Activated B cell treated with CpG ODN at 0.5 μM for 24 hours (primary cell): ENCODE measurements around the gene NPLOC4. TPM values are rescaled to one million over a fixed set of nuclear protein-coding genes. Genes with fewer than 3 reads are reported as not detected.
"Not testable (repeated sequence)": the region's sequence is repeated elsewhere in the genome, so short reads cannot be mapped to it uniquely, and the experiment has no call there.

Experiments
- ATAC-seq: fragments of 200-7000 bp; cut with Tn5 transposase; one replicate; pipeline ENCODE4 v1.10.0; 2021; ENCODE audit warnings: low read depth, mild to moderate bottlenecking, moderate library complexity
- CTCF ChIA-PET: fragments of 350-600 bp; sonication (Branson Sonifier 250); formaldehyde crosslinking; loops from one replicate; lab custom pipeline; 2021; ENCODE audit warnings: antibody characterized with exemption; lab: Charles Lee
- POLR2A ChIA-PET: fragments of 350-600 bp; sonication (Branson Sonifier 250); formaldehyde crosslinking; loops from one replicate; lab custom pipeline; 2021; ENCODE audit warnings: antibody characterized with exemption; lab: Charles Lee
- DNase-seq: peaks from one replicate; pipeline ENCODE4 v3.0.0; 2022
- H3K27ac Mint-ChIP-seq: one replicate; pipeline ENCODE4 v1.8.0; 2020; ENCODE audit warnings: mixed read lengths
- H3K27me3 Mint-ChIP-seq: one replicate; pipeline ENCODE4 v1.8.0; 2021; ENCODE audit warnings: mixed read lengths
- H3K36me3 Mint-ChIP-seq: one replicate; pipeline ENCODE4 v1.8.0; 2021; ENCODE audit warnings: low read depth, mixed read lengths
- H3K4me1 Mint-ChIP-seq: one replicate; pipeline ENCODE4 v1.8.0; 2021; ENCODE audit warnings: mixed read lengths
- H3K4me3 Mint-ChIP-seq: one replicate; pipeline ENCODE4 v1.8.0; 2020; ENCODE audit warnings: mild to moderate bottlenecking, mixed read lengths
- H3K9me3 Mint-ChIP-seq: one replicate; pipeline ENCODE4 v1.8.0; 2020; ENCODE audit warnings: mixed read lengths
- CTCF ChIP-seq: fragments of 200-600 bp; IDR thresholded peaks from one replicate; pipeline ENCODE4 v1.8.0; 2022; ENCODE audit warnings: antibody characterized with exemption, mild to moderate bottlenecking
- intact Hi-C: fragments of 100-400 bp; cut with micrococcal nuclease; formaldehyde crosslinking; loops from one replicate; pipeline ENCODE4 v1.15.1; 2024
- total RNA-seq: library from RNA; stranded (reverse); gene quantifications from 2 replicates; pipeline ENCODE4 v1.2.3, GENCODE V29; 2022

NPLOC4 gene
- total RNA-seq, 1 donor from 2014 or later = 132 TPM

GRCh38 chr17:81591971-81592370 lies 44.9 kb downstream of the NPLOC4 start:
- intact Hi-C loops = no loop called here
- no peak for DNase-seq
- no peak for ATAC-seq
- Mint-ChIP-seq H3K27ac (no peak overlapping the region), H3K9me3 (no peaks in the 10 kb centered on the region), H3K27me3 (no peaks in the 10 kb centered on the region), H3K4me1 (peaks cover 3% of the 10 kb centered on the region), H3K4me3 (no peak overlapping the region), H3K36me3 (peaks cover 76% of the 10 kb centered on the region)
- no peak for TF ChIP-seq CTCF
- ChIA-PET POLR2A (interaction anchor here (0.6 kb wide), 1 partner anchor 74 kb away, joined by 4 read pairs; no protein-coding TSS in a partner anchor), CTCF (no interaction called here)

GRCh38 chr17:81590121-81590520 lies 46.8 kb downstream of the NPLOC4 start:
- Mint-ChIP-seq H3K27ac (no peak overlapping the region), H3K27me3 (no peaks in the 10 kb centered on the region), H3K36me3 (peaks cover 82% of the 10 kb centered on the region), H3K9me3 (no peaks in the 10 kb centered on the region), H3K4me3 (no peak overlapping the region), H3K4me1 (no peaks in the 10 kb centered on the region)
- no peak for TF ChIP-seq CTCF
- ChIA-PET CTCF (no interaction called here), POLR2A (interaction anchor here (0.6 kb wide), 1 partner anchor 78 kb away, joined by 5 read pairs; the partner anchor contains the start of gene ACTG1)
- DNase-seq (no peak), ATAC-seq (no peak)
- intact Hi-C loops = no loop called here

GRCh38 chr17:81589612-81590011 lies 47.3 kb downstream of the NPLOC4 start:
- ChIA-PET CTCF (no interaction called here), POLR2A (interaction anchor here (0.6 kb wide), 1 partner anchor 13 kb away, joined by 5 read pairs; no protein-coding TSS in a partner anchor)
- no peaks in the 10 kb centered on the region for H3K4me1 Mint-ChIP-seq
- ATAC-seq = no peak
- no peak overlapping the region for H3K27ac Mint-ChIP-seq
- DNase-seq = no peak
- H3K4me3 Mint-ChIP-seq = no peak overlapping the region
- intact Hi-C loops = no loop called here
- H3K36me3 Mint-ChIP-seq = peaks cover 82% of the 10 kb centered on the region
- no peaks in the 10 kb centered on the region for H3K27me3 Mint-ChIP-seq
- no peaks in the 10 kb centered on the region for H3K9me3 Mint-ChIP-seq
- TF ChIP-seq CTCF = no peak

- Mint-ChIP-seq H3K27ac (no peak overlapping the region), H3K27me3 (no peaks in the 10 kb centered on the region), H3K4me3 (no peak overlapping the region), H3K36me3 (peaks cover 82% of the 10 kb centered on the region), H3K9me3 (no peaks in the 10 kb centered on the region), H3K4me1 (peaks cover 4% of the 10 kb centered on the region)
- POLR2A ChIA-PET = interaction anchor here (0.6 kb wide), 1 partner anchor 78 kb away, joined by 9 read pairs; no protein-coding TSS in a partner anchor
- DNase-seq (no peak), ATAC-seq (no peak)
- CTCF ChIA-PET = no interaction called here
- intact Hi-C loops = no loop called here
- no peak for TF ChIP-seq CTCF
Observed at GRCh38 chr17:81586096-81586495, 50.8 kb downstream of the NPLOC4 start.

- intact Hi-C loops, DNase-seq, H3K4me3 Mint-ChIP-seq, H3K27ac Mint-ChIP-seq, H3K27me3 Mint-ChIP-seq, CTCF ChIA-PET, H3K4me1 Mint-ChIP-seq, H3K9me3 Mint-ChIP-seq, ATAC-seq: not testable (repeated sequence)
- POLR2A ChIA-PET = interaction anchor here (0.7 kb wide), 1 partner anchor 96 kb away, joined by 18 read pairs; no protein-coding TSS in a partner anchor
- peaks cover 81% of the 10 kb centered on the region for H3K36me3 Mint-ChIP-seq
Observed at GRCh38 chr17:81584771-81585170, 52.1 kb downstream of the NPLOC4 start.
